Measurements from ENCODE around the gene TWIST2.

The TWIST2 gene

GRCh38 chr2:238896641-238897040 lies 48.8 kb downstream of the TWIST2 start:
- no peak for TF ChIP-seq CTCF (IDR thresholded peaks at IDR 0.05; ENCODE audit: insufficient read depth, low read depth, low read length, missing control alignments)
- no peak for DNase-seq (ENCODE audit: low read depth)
- H3K4me3 ChIP-seq (ENCODE audit: low read length): no peak overlapping the region

- H3K4me3 ChIP-seq (ENCODE audit: low read length): no peak overlapping the region
- no peak for TF ChIP-seq CTCF (IDR thresholded peaks at IDR 0.05; ENCODE audit: insufficient read depth, low read depth, low read length, missing control alignments)
- no peak for DNase-seq (ENCODE audit: low read depth)
Measured at GRCh38 chr2:238897122-238897880, 49.4 kb downstream of the TWIST2 start.

GRCh38 chr2:238897911-238898311 lies 50.0 kb downstream of the TWIST2 start:
- DNase-seq (ENCODE audit: low read depth): no peak
- no peak for TF ChIP-seq CTCF (IDR thresholded peaks at IDR 0.05; ENCODE audit: insufficient read depth, low read depth, low read length, missing control alignments)
- H3K4me3 ChIP-seq (ENCODE audit: low read length): no peak overlapping the region

GRCh38 chr2:238898534-238899281 lies 50.8 kb downstream of the TWIST2 start:
- DNase-seq (ENCODE audit: low read depth): no peak

GRCh38 chr2:238899386-238899785 lies 51.5 kb downstream of the TWIST2 start:
- TF ChIP-seq CTCF (IDR thresholded peaks at IDR 0.05; ENCODE audit: insufficient read depth, low read depth, low read length, missing control alignments): no peak
- DNase-seq (ENCODE audit: low read depth): no peak
- no peak overlapping the region for H3K4me3 ChIP-seq (ENCODE audit: low read length)

More at GRCh38 chr2:238898534-238899281, 50.8 kb downstream of the TWIST2 start:
- H3K4me3 ChIP-seq (ENCODE audit: low read length): no peak overlapping the region
- TF ChIP-seq CTCF (IDR thresholded peaks at IDR 0.05; ENCODE audit: insufficient read depth, low read depth, low read length, missing control alignments): no peak

GRCh38 chr2:238900511-238900910 lies 52.6 kb downstream of the TWIST2 start:
- DNase-seq (ENCODE audit: low read depth): no peak
- TF ChIP-seq CTCF (IDR thresholded peaks at IDR 0.05; ENCODE audit: insufficient read depth, low read depth, low read length, missing control alignments): no peak
- no peak overlapping the region for H3K4me3 ChIP-seq (ENCODE audit: low read length)

Data from epithelial cell of esophagus (primary cell).